Bronchial epithelial cell (primary cell): Measurements from ENCODE around the gene GAS2L3. TPM values are rescaled to one million over a fixed set of nuclear protein-coding genes. Genes with fewer than 3 reads are reported as not detected.
"Not testable (repeated sequence)": the region's sequence is repeated elsewhere in the genome, so short reads cannot be mapped to it uniquely, and the experiment has no call there.

Experiments used
- DNase-seq: peaks from one replicate; pipeline ENCODE4 v3.0.0-alpha.2; 2010; ENCODE audit warnings: low read depth
- FAIRE-seq: peaks from 2 replicates; lab custom pipeline; 2011; peaks lifted over from hg19 to GRCh38; lab: Jason Lieb, UNC
- H3K27me3 ChIP-seq: 2 replicates; pipeline ENCODE4 v1.5.1; 2011; ENCODE audit warnings: low read length; ENCODE audit not compliant: control insufficient read depth, insufficient read depth
- H3K36me3 ChIP-seq: 2 replicates; pipeline ENCODE4 v1.5.1; 2011; ENCODE audit warnings: low read length; ENCODE audit not compliant: control insufficient read depth, insufficient read depth
- H3K4me3 ChIP-seq: 2 replicates; pipeline ENCODE4 v1.5.1; 2011; ENCODE audit warnings: mild to moderate bottlenecking, low read depth, low read length, control low read depth
- CTCF ChIP-seq: IDR thresholded peaks from 2 replicates; pipeline ENCODE4 v1.5.1; 2011; ENCODE audit warnings: mild to moderate bottlenecking, moderate library complexity, low read length, control low read depth, inconsistent platforms; ENCODE audit not compliant: insufficient read depth, severe bottlenecking
- total RNA-seq: library from RNA; depleted of rRNA; stranded (reverse); fragments of >200 nt; gene quantifications from 2 replicates; pipeline ENCODE4 v1.2.1, GENCODE V29; 2014

Gene GAS2L3
- total RNA-seq, 1 donor from 2014 or later, result 0.53 TPM

DNA sequence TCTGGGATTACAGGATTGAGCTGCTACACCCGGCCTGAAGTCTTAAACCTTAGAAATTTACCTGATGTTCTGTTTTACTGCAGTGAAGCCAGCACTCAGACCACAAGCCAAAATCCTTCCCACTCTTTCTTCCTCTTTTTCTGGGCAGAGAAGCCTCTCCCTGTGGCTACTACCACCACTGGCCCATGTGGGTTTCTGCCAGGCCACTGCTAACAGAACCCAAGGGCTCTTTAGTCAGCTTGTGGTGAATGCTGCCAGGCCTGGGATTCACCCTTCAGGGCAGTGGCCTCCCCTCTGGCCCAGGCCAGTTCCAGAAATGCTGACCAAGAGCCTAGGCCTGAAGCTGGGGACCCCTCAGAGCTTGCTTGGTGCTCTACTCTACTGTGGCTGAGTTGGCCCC, 35.3 kb downstream of the GAS2L3 start:
- DNase-seq, result no peak

GRCh38 chr12:100610666-100611430, 37.4 kb downstream of the GAS2L3 start:
- H3K4me3 ChIP-seq, result no peak overlapping the region
- no peak for DNase-seq
- FAIRE-seq, result no peak
- TF ChIP-seq CTCF, result no peak
- H3K36me3 ChIP-seq, result no peaks in the 10 kb centered on the region
- no peaks in the 10 kb centered on the region for H3K27me3 ChIP-seq

More for the DNA sequence above, 35.3 kb downstream of the GAS2L3 start:
- Histone ChIP-seq H3K27me3 (no peaks in the 10 kb centered on the region), H3K4me3 (no peak overlapping the region), H3K36me3 (no peaks in the 10 kb centered on the region)
- no peak for TF ChIP-seq CTCF
- no peak for FAIRE-seq

- FAIRE-seq, result no peak
- TF ChIP-seq CTCF, result no peak
- H3K4me3 ChIP-seq, result no peak overlapping the region
- DNase-seq, result no peak
- H3K36me3 ChIP-seq, result no peaks in the 10 kb centered on the region
- no peaks in the 10 kb centered on the region for H3K27me3 ChIP-seq
These were observed 39.1 kb downstream of the GAS2L3 start for GRCh38 chr12:100612606-100613005.

GRCh38 chr12:100624571-100624970, 51.1 kb downstream of the GAS2L3 start:
- no peaks in the 10 kb centered on the region for H3K27me3 ChIP-seq
- no peak for FAIRE-seq
- H3K36me3 ChIP-seq, result no peaks in the 10 kb centered on the region
- H3K4me3 ChIP-seq, result no peak overlapping the region
- no peak for DNase-seq
- TF ChIP-seq CTCF, result no peak

DNA sequence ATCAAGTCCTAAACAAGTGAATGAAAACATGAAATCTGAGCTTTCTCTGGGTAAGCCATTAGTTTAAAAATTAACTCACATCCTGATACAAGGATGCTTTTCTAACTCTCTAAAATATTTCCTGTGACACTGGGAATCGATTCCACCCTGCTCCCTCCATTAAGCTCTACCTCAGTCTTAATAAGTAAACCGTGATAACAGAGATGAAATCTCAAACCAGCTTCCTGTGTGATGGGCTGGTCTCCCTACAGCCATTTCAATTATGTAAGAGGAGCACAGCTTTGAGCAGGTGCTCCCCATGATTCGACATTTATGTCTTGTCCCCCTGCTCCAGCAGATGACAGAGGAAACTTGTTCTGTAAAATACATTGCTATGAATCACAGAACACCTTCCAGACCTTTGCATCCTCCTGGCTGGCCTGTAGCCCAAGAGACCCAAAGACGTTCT, 59.0 kb downstream of the GAS2L3 start:
- DNase-seq (no peak), FAIRE-seq (no peak)
- Histone ChIP-seq H3K4me3 (no peak overlapping the region), H3K36me3 (no peaks in the 10 kb centered on the region), H3K27me3 (no peaks in the 10 kb centered on the region)
- no peak for TF ChIP-seq CTCF

- H3K27me3 ChIP-seq, FAIRE-seq, DNase-seq, H3K4me3 ChIP-seq, H3K36me3 ChIP-seq: not testable (repeated sequence)
These were observed 59.8 kb downstream of the GAS2L3 start for GRCh38 chr12:100633082-100633785.
